Sigmoid colon (tissue), 4 donors: ENCODE measurements around the gene ZBTB3.

ENCODE experiments used
- POLR2A ChIP-seq, 2 donors: fragments of 450-650 bp; IDR thresholded peaks; one replicate each; pipeline ENCODE4 v1.6.1; 2016; ENCODE audit warnings: antibody characterized with exemption in 2 of 2, mild to moderate bottlenecking in 2 of 2, moderate library complexity in 2 of 2
- POLR2AphosphoS5 ChIP-seq, 4 donors: sonication (generic); formaldehyde crosslinking; IDR thresholded peaks; one replicate each; pipeline ENCODE4 v1.6.1; 2017; ENCODE audit warnings: antibody characterized with exemption in 4 of 4
- TF ChIP-seq, protein P1 (sequence below), 4 experiments: fragments of 450-650 bp in 3 of 4; fragments of 200-600 bp in 1 of 4; IDR thresholded peaks; one replicate each; pipeline ENCODE4 v1.5.1; 2016 to 2019; ENCODE audit warnings: antibody characterized with exemption in 4 of 4, mild to moderate bottlenecking in 3 of 4, moderate library complexity in 2 of 4

DNA sequence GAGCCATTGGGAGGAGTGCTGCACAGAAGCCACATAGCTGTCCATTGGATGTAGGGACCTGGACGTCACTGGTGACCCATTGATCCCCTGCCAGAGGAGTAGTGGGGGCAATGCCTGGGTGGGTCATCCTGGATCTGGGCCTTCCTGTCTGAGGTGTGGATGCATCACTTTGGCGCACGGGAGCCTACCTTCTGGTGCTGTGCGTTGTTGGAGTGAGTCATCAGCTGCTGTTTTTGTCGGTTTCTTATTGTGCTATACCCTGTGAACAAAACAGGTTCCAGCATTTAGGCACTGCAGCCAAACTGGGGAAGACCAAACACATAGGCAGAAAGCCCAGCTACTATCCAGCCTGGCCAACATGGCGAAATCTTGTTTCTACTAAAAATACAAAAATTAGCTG lies 20.4 kb upstream of the ZBTB3 start:
- TF ChIP-seq, protein P1, sequence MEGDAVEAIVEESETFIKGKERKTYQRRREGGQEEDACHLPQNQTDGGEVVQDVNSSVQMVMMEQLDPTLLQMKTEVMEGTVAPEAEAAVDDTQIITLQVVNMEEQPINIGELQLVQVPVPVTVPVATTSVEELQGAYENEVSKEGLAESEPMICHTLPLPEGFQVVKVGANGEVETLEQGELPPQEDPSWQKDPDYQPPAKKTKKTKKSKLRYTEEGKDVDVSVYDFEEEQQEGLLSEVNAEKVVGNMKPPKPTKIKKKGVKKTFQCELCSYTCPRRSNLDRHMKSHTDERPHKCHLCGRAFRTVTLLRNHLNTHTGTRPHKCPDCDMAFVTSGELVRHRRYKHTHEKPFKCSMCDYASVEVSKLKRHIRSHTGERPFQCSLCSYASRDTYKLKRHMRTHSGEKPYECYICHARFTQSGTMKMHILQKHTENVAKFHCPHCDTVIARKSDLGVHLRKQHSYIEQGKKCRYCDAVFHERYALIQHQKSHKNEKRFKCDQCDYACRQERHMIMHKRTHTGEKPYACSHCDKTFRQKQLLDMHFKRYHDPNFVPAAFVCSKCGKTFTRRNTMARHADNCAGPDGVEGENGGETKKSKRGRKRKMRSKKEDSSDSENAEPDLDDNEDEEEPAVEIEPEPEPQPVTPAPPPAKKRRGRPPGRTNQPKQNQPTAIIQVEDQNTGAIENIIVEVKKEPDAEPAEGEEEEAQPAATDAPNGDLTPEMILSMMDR (IDR thresholded peaks at IDR 0.05): no peak
- TF ChIP-seq POLR2A (IDR thresholded peaks at IDR 0.05) (no peak), POLR2AphosphoS5 (IDR thresholded peaks at IDR 0.05) (no peak)
